ENCODE results near the gene COL9A3. TPM values are rescaled to one million over a fixed set of nuclear protein-coding genes. Genes with fewer than 3 reads are reported as not detected.

COL9A3 gene
- total and polyA plus RNA-seq, 2 donors = 4.1 to 7.0 TPM

GRCh38 chr20:62812907-62813200 lies 4.0 kb upstream of the COL9A3 start:
- no peaks in the 10 kb centered on the region for H3K9me3 ChIP-seq (ENCODE audit: control insufficient read depth in 2 of 2, insufficient read depth in 1 of 2, low read length in 1 of 2)
- H3K27ac ChIP-seq (ENCODE audit: low read depth in 1 of 2, low read length in 1 of 2) = no peak overlapping the region
- no peak for DNase-seq (ENCODE audit: low read depth in 6 of 9, low spot score in 9 of 9)
- H3K4me1 ChIP-seq (ENCODE audit: control insufficient read depth in 2 of 2, insufficient read depth in 2 of 2, low read length in 2 of 2) = peaks cover 3 to 16% of the 10 kb centered on the region in 2 donors
- H3K27me3 ChIP-seq (ENCODE audit: control insufficient read depth in 2 of 2, insufficient read depth in 1 of 2, low read length in 1 of 2) = peaks cover 33 to 38% of the 10 kb centered on the region in 2 donors
- H3K4me3 ChIP-seq (ENCODE audit: low read length in 2 of 2) = no peak overlapping the region
- WGBS = 97% methylated on average over 11 of the region's 11 CpGs
- peaks cover 48 to 55% of the 10 kb centered on the region in 2 donors for H3K36me3 ChIP-seq (ENCODE audit: control insufficient read depth in 2 of 2, insufficient read depth in 2 of 2, low read length in 1 of 2)

GRCh38 chr20:62813588-62813987 lies 3.3 kb upstream of the COL9A3 start:
- Histone ChIP-seq H3K4me1 (ENCODE audit: control insufficient read depth in 2 of 2, insufficient read depth in 2 of 2, low read length in 2 of 2) (peaks cover 3 to 20% of the 10 kb centered on the region in 2 donors), H3K4me3 (ENCODE audit: low read length in 2 of 2) (no peak overlapping the region), H3K9me3 (ENCODE audit: control insufficient read depth in 2 of 2, insufficient read depth in 1 of 2, low read length in 1 of 2) (no peaks in the 10 kb centered on the region), H3K27ac (ENCODE audit: low read depth in 1 of 2, low read length in 1 of 2) (no peak overlapping the region), H3K36me3 (ENCODE audit: control insufficient read depth in 2 of 2, insufficient read depth in 2 of 2, low read length in 1 of 2) (peaks cover 41 to 51% of the 10 kb centered on the region in 2 donors), H3K27me3 (ENCODE audit: control insufficient read depth in 2 of 2, insufficient read depth in 1 of 2, low read length in 1 of 2) (peaks cover 40 to 45% of the 10 kb centered on the region in 2 donors)
- 97% methylated on average over 13 of the region's 13 CpGs for WGBS
- DNase-seq (ENCODE audit: low read depth in 6 of 9, low spot score in 9 of 9) = no peak

- DNase-seq (ENCODE audit: low read depth in 6 of 9, low spot score in 9 of 9) = no peak
- 86% methylated on average over 13 of the region's 13 CpGs for whole genome bisulfite sequencing
- H3K4me1 ChIP-seq (ENCODE audit: control insufficient read depth in 2 of 2, insufficient read depth in 2 of 2, low read length in 2 of 2) = peaks cover 3 to 23% of the 10 kb centered on the region in 2 donors
- peaks cover 37 to 47% of the 10 kb centered on the region in 2 donors for H3K36me3 ChIP-seq (ENCODE audit: control insufficient read depth in 2 of 2, insufficient read depth in 2 of 2, low read length in 1 of 2)
- H3K4me3 ChIP-seq (ENCODE audit: low read length in 2 of 2) = no peak overlapping the region
- no peak overlapping the region for H3K27ac ChIP-seq (ENCODE audit: low read depth in 1 of 2, low read length in 1 of 2)
- no peaks in the 10 kb centered on the region for H3K9me3 ChIP-seq (ENCODE audit: control insufficient read depth in 2 of 2, insufficient read depth in 1 of 2, low read length in 1 of 2)
- H3K27me3 ChIP-seq (ENCODE audit: control insufficient read depth in 2 of 2, insufficient read depth in 1 of 2, low read length in 1 of 2) = peaks cover 46 to 51% of the 10 kb centered on the region in 2 donors
Measured at GRCh38 chr20:62814060-62814708, 2.7 kb upstream of the COL9A3 start.

GRCh38 chr20:62814709-62815065 lies 2.2 kb upstream of the COL9A3 start:
- peaks cover 51 to 56% of the 10 kb centered on the region in 2 donors for H3K27me3 ChIP-seq (ENCODE audit: control insufficient read depth in 2 of 2, insufficient read depth in 1 of 2, low read length in 1 of 2)
- no peak for DNase-seq (ENCODE audit: low read depth in 6 of 9, low spot score in 9 of 9)
- H3K27ac ChIP-seq (ENCODE audit: low read depth in 1 of 2, low read length in 1 of 2) = no peak overlapping the region
- H3K4me1 ChIP-seq (ENCODE audit: control insufficient read depth in 2 of 2, insufficient read depth in 2 of 2, low read length in 2 of 2) = peaks cover 3 to 26% of the 10 kb centered on the region in 2 donors
- H3K9me3 ChIP-seq (ENCODE audit: control insufficient read depth in 2 of 2, insufficient read depth in 1 of 2, low read length in 1 of 2) = no peaks in the 10 kb centered on the region
- WGBS = 85% methylated on average over 12 of the region's 12 CpGs
- H3K36me3 ChIP-seq (ENCODE audit: control insufficient read depth in 2 of 2, insufficient read depth in 2 of 2, low read length in 1 of 2) = peaks cover 32 to 42% of the 10 kb centered on the region in 2 donors
- H3K4me3 ChIP-seq (ENCODE audit: low read length in 2 of 2) = no peak overlapping the region

GRCh38 chr20:62815066-62815991 lies 1.5 kb upstream of the COL9A3 start:
- no peak for DNase-seq (ENCODE audit: low read depth in 6 of 9, low spot score in 9 of 9)
- Histone ChIP-seq H3K4me3 (ENCODE audit: low read length in 2 of 2) (no peak overlapping the region), H3K36me3 (ENCODE audit: control insufficient read depth in 2 of 2, insufficient read depth in 2 of 2, low read length in 1 of 2) (peaks cover 26 to 36% of the 10 kb centered on the region in 2 donors), H3K4me1 (ENCODE audit: control insufficient read depth in 2 of 2, insufficient read depth in 2 of 2, low read length in 2 of 2) (peaks cover 3 to 29% of the 10 kb centered on the region in 2 donors), H3K9me3 (ENCODE audit: control insufficient read depth in 2 of 2, insufficient read depth in 1 of 2, low read length in 1 of 2) (no peaks in the 10 kb centered on the region), H3K27me3 (ENCODE audit: control insufficient read depth in 2 of 2, insufficient read depth in 1 of 2, low read length in 1 of 2) (peaks cover 51 to 62% of the 10 kb centered on the region in 2 donors), H3K27ac (ENCODE audit: low read depth in 1 of 2, low read length in 1 of 2) (no peak overlapping the region)
- 40% methylated on average over 24 of the region's 24 CpGs for WGBS

GRCh38 chr20:62816031-62816883 lies 593 bp upstream of the COL9A3 start:
- no peaks in the 10 kb centered on the region for H3K9me3 ChIP-seq (ENCODE audit: control insufficient read depth in 2 of 2, insufficient read depth in 1 of 2, low read length in 1 of 2)
- peaks cover 51 to 71% of the 10 kb centered on the region in 2 donors for H3K27me3 ChIP-seq (ENCODE audit: control insufficient read depth in 2 of 2, insufficient read depth in 1 of 2, low read length in 1 of 2)
- H3K36me3 ChIP-seq (ENCODE audit: control insufficient read depth in 2 of 2, insufficient read depth in 2 of 2, low read length in 1 of 2) = peaks cover 19 to 27% of the 10 kb centered on the region in 2 donors
- H3K4me3 ChIP-seq (ENCODE audit: low read length in 2 of 2) = peak overlapping the region; percentile 1 to 47
- peak overlapping the region in 1 of 2 donors; percentile 34 for H3K27ac ChIP-seq (ENCODE audit: low read depth in 1 of 2, low read length in 1 of 2)
- peak in 1 of 9 donors; percentile 51 for DNase-seq (ENCODE audit: low read depth in 6 of 9, low spot score in 9 of 9)
- H3K4me1 ChIP-seq (ENCODE audit: control insufficient read depth in 2 of 2, insufficient read depth in 2 of 2, low read length in 2 of 2) = peaks cover 3 to 29% of the 10 kb centered on the region in 2 donors
- WGBS = 4% methylated on average over 57 of the region's 57 CpGs

- peaks cover 3 to 9% of the 10 kb centered on the region in 2 donors for H3K36me3 ChIP-seq (ENCODE audit: control insufficient read depth in 2 of 2, insufficient read depth in 2 of 2, low read length in 1 of 2)
- no peak for DNase-seq (ENCODE audit: low read depth in 6 of 9, low spot score in 9 of 9)
- 89% methylated on average over 12 of the region's 12 CpGs for WGBS
- no peaks in the 10 kb centered on the region for H3K9me3 ChIP-seq (ENCODE audit: control insufficient read depth in 2 of 2, insufficient read depth in 1 of 2, low read length in 1 of 2)
- no peak overlapping the region for H3K27ac ChIP-seq (ENCODE audit: low read depth in 1 of 2, low read length in 1 of 2)
- peaks cover 51 to 74% of the 10 kb centered on the region in 2 donors for H3K27me3 ChIP-seq (ENCODE audit: control insufficient read depth in 2 of 2, insufficient read depth in 1 of 2, low read length in 1 of 2)
- H3K4me3 ChIP-seq (ENCODE audit: low read length in 2 of 2) = no peak overlapping the region
- peaks cover 3 to 32% of the 10 kb centered on the region in 2 donors for H3K4me1 ChIP-seq (ENCODE audit: control insufficient read depth in 2 of 2, insufficient read depth in 2 of 2, low read length in 2 of 2)
Measured at GRCh38 chr20:62817975-62818591, 1.2 kb downstream of the COL9A3 start.

GRCh38 chr20:62818592-62819493 lies 2.0 kb downstream of the COL9A3 start:
- DNase-seq (ENCODE audit: low read depth in 6 of 9, low spot score in 9 of 9) = no peak
- H3K4me1 ChIP-seq (ENCODE audit: control insufficient read depth in 2 of 2, insufficient read depth in 2 of 2, low read length in 2 of 2) = peaks cover 3 to 32% of the 10 kb centered on the region in 2 donors
- 39% methylated on average over 25 of the region's 25 CpGs for WGBS
- H3K36me3 ChIP-seq (ENCODE audit: control insufficient read depth in 2 of 2, insufficient read depth in 2 of 2, low read length in 1 of 2) = peaks cover 0 to 3% of the 10 kb centered on the region in 2 donors
- H3K4me3 ChIP-seq (ENCODE audit: low read length in 2 of 2) = no peak overlapping the region
- H3K27ac ChIP-seq (ENCODE audit: low read depth in 1 of 2, low read length in 1 of 2) = no peak overlapping the region
- no peaks in the 10 kb centered on the region for H3K9me3 ChIP-seq (ENCODE audit: control insufficient read depth in 2 of 2, insufficient read depth in 1 of 2, low read length in 1 of 2)
- peaks cover 51 to 74% of the 10 kb centered on the region in 2 donors for H3K27me3 ChIP-seq (ENCODE audit: control insufficient read depth in 2 of 2, insufficient read depth in 1 of 2, low read length in 1 of 2)
